ENCODE data around the gene SSU72. TPM values are rescaled to one million over a fixed set of nuclear protein-coding genes. Genes with fewer than 3 reads are reported as not detected.

SSU72 gene
- total RNA-seq, 2 experiments from 2014 or later, result 95.4 to 101 TPM

GRCh38 chr1:1564268-1564667 is 10.4 kb downstream of the SSU72 start:
- Histone ChIP-seq H3K36me3 (ENCODE audit: insufficient read depth, low read length) (peaks cover 56% of the 10 kb centered on the region), H3K4me3 (ENCODE audit: low read length) (no peak overlapping the region), H3K9me3 (ENCODE audit: control insufficient read depth in 1 of 2, insufficient read depth in 1 of 2, low read length in 2 of 2) (no peaks in the 10 kb centered on the region), H3K27me3 (ENCODE audit: control insufficient read depth in 1 of 2, insufficient read depth in 2 of 2, low read length in 2 of 2) (no peaks in the 10 kb centered on the region), H3K27ac (ENCODE audit: low read depth in 1 of 2, low read length in 2 of 2) (no peak overlapping the region), H3K4me1 (ENCODE audit: insufficient read depth, low read length) (peaks cover 27% of the 10 kb centered on the region)
- Mint-ChIP-seq H3K9me3 (no peaks in the 10 kb centered on the region), H3K27me3 (no peaks in the 10 kb centered on the region), H3K36me3 (ENCODE audit: low read depth) (peaks cover 70% of the 10 kb centered on the region), H3K4me3 (no peak overlapping the region), H3K4me1 (ENCODE audit: low read depth) (peaks cover 28% of the 10 kb centered on the region), H3K27ac (no peak overlapping the region)
- ChIA-PET POLR2A (no interaction called here), CTCF (interaction anchor here (0.6 kb wide), 1 partner anchor 9 kb away, joined by 3 read pairs; no protein-coding TSS in a partner anchor)
- no peak for TF ChIP-seq CTCF (IDR thresholded peaks at IDR 0.05)
- ATAC-seq (ENCODE audit: poor library complexity), result no peak
- no peak for DNase-seq
- intact Hi-C loops (cut with DNase I, micrococcal nuclease), result no loop called here

GRCh38 chr1:1563688-1564087 is 11.0 kb downstream of the SSU72 start:
- H3K9me3 Mint-ChIP-seq, result no peaks in the 10 kb centered on the region
- Histone ChIP-seq H3K9me3 (ENCODE audit: control insufficient read depth in 1 of 2, insufficient read depth in 1 of 2, low read length in 2 of 2) (no peaks in the 10 kb centered on the region), H3K4me3 (ENCODE audit: low read length) (no peak overlapping the region), H3K27me3 (ENCODE audit: control insufficient read depth in 1 of 2, insufficient read depth in 2 of 2, low read length in 2 of 2) (no peaks in the 10 kb centered on the region), H3K36me3 (ENCODE audit: insufficient read depth, low read length) (peaks cover 54% of the 10 kb centered on the region), H3K4me1 (ENCODE audit: insufficient read depth, low read length) (peaks cover 24% of the 10 kb centered on the region), H3K27ac (ENCODE audit: low read depth in 1 of 2, low read length in 2 of 2) (no peak overlapping the region)
- DNase-seq (no peak), ATAC-seq (ENCODE audit: poor library complexity) (no peak)
- ChIA-PET POLR2A (no interaction called here), CTCF (interaction anchor here (0.6 kb wide), 1 partner anchor 9 kb away, joined by 3 read pairs; no protein-coding TSS in a partner anchor)
- H3K27ac Mint-ChIP-seq, result no peak overlapping the region
- H3K4me3 Mint-ChIP-seq, result no peak overlapping the region
- H3K27me3 Mint-ChIP-seq, result no peaks in the 10 kb centered on the region
- TF ChIP-seq CTCF (IDR thresholded peaks at IDR 0.05), result no peak
- intact Hi-C loops (cut with DNase I, micrococcal nuclease), result no loop called here
- H3K36me3 Mint-ChIP-seq (ENCODE audit: low read depth), result peaks cover 74% of the 10 kb centered on the region
- H3K4me1 Mint-ChIP-seq (ENCODE audit: low read depth), result peaks cover 29% of the 10 kb centered on the region

GRCh38 chr1:1562556-1563195 is 12.0 kb downstream of the SSU72 start:
- Histone ChIP-seq H3K36me3 (ENCODE audit: insufficient read depth, low read length) (peaks cover 54% of the 10 kb centered on the region), H3K27ac (ENCODE audit: low read depth in 1 of 2, low read length in 2 of 2) (no peak overlapping the region), H3K27me3 (ENCODE audit: control insufficient read depth in 1 of 2, insufficient read depth in 2 of 2, low read length in 2 of 2) (no peaks in the 10 kb centered on the region), H3K4me1 (ENCODE audit: insufficient read depth, low read length) (peaks cover 16% of the 10 kb centered on the region), H3K4me3 (ENCODE audit: low read length) (no peak overlapping the region), H3K9me3 (ENCODE audit: control insufficient read depth in 1 of 2, insufficient read depth in 1 of 2, low read length in 2 of 2) (no peaks in the 10 kb centered on the region)
- Mint-ChIP-seq H3K36me3 (ENCODE audit: low read depth) (peaks cover 74% of the 10 kb centered on the region), H3K4me1 (ENCODE audit: low read depth) (peaks cover 26% of the 10 kb centered on the region), H3K27ac (peak overlapping the region; percentile 44), H3K9me3 (no peaks in the 10 kb centered on the region), H3K4me3 (no peak overlapping the region), H3K27me3 (no peaks in the 10 kb centered on the region)
- no peak for TF ChIP-seq CTCF (IDR thresholded peaks at IDR 0.05)
- POLR2A ChIA-PET, result no interaction called here
- DNase-seq, result no peak
- ATAC-seq (ENCODE audit: poor library complexity), result no peak
- intact Hi-C loops (cut with DNase I, micrococcal nuclease), result no loop called here
- CTCF ChIA-PET, result no interaction called here

All from CD4-positive, alpha-beta T cell (primary cell).